Activated CD4-positive, CD25-positive, alpha-beta regulatory T cell (primary cell): ENCODE data around the gene CLIP1.
"Not testable (repeated sequence)": the region's sequence is repeated elsewhere in the genome, so short reads cannot be mapped to it uniquely, and the experiment has no call there.

Experiments used
- DNase-seq, 4 experiments: peaks; one replicate each; lab custom pipeline; 2025; lab: John Stamatoyannopoulos, UW

CLIP1 gene

GRCh38 chr12:122421821-122422729, at the start of gene CLIP1:
CLIP1 (minus strand) TSS chr12:122422669; CDS start chr12:122380452, 42,217 bp downstream.
- DNase-seq, result peak; percentile 30 to 50 (median 43)

DNA sequence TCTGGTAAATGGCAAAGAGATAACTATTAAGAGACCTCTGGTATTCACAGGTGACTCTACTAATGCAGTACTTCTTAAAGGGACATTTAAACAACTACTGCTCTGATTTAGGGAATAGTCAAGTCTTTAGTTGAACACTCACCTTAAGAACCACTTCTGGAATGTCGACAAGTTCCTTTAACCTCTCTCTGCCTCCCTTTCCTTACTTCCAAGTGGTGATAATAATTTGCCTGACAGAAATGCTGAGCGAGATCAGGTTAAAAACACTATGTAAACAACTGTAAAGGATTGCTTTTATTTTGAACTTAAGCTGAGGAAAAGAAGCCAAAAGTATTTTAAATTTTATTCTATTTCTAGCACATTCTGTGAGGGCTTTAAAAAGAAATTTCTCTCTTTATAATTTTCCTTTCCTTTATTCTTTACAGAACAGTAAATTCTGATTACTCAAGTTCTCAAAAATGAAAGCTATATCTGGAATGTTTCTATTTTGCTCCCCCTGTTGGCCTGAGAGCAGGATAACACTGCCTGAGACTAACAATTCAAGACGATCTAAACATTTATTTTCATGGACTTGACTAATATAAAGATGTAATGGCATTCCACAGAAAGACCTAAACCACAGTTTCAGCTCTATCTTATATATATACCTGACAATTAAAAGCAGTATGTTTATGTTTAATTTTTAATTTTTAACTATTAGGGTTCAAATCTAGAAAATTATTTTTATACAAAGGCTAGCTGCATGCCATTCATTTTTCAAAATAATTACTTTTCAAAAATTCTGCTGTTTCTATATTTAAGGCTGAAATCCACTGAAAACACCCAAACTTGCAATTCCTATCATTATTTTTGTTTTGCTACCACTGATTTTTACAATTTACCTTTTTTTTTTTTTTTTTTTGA, 49.1 kb upstream of the CLIP1 start:
- no peak for DNase-seq

DNA sequence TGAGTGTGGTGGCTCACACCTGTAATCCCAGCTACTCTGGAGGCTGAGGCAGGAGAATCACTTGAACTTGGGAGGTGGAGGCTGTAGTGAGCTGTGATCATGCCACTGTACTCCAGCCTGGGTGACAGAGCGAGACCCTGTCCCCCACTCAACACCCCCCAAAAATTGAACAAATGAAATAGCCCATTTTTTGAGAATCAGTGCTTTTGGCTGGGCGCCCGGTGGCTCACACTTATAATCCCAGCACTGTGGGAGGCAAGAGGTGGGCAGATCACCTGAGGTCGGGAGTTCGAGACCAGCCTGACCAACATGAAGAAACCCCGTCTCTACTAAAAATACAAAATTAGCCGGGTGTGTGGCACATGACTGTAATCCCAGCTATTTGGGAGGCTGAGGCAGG, 48.1 kb upstream of the CLIP1 start:
- DNase-seq, result not testable (repeated sequence)

- not testable (repeated sequence) for DNase-seq
These were observed 47.4 kb upstream of the CLIP1 start for GRCh38 chr12:122469856-122470255.

GRCh38 chr12:122467983-122468382, 45.5 kb upstream of the CLIP1 start:
- DNase-seq, result no peak

GRCh38 chr12:122464317-122465042, 42.0 kb upstream of the CLIP1 start:
- DNase-seq, result not testable (repeated sequence)

- no peak for DNase-seq
These were observed 38.2 kb upstream of the CLIP1 start for GRCh38 chr12:122460641-122461040.

GRCh38 chr12:122460061-122460460, 37.6 kb upstream of the CLIP1 start:
- DNase-seq, result no peak

DNA sequence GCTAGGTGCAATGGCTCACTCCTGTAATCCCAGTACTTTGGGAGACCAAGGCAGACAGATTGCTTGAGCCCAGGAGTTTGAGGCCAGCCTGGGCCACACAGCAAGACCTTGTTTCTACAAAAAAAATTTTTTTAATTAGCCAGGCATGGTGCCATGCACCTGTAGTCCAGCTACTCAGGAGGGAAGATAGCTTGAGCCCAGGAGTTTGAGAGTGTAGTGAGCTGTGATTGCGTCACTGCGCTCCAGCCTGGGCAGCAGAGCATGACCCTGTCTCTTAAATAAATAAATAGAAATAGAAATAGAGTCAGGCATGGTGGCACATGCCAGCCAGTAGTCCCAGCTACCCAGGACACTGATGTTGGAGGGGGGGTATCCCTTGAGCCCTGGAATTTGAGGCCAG, 36.7 kb upstream of the CLIP1 start:
- no peak for DNase-seq

DNA sequence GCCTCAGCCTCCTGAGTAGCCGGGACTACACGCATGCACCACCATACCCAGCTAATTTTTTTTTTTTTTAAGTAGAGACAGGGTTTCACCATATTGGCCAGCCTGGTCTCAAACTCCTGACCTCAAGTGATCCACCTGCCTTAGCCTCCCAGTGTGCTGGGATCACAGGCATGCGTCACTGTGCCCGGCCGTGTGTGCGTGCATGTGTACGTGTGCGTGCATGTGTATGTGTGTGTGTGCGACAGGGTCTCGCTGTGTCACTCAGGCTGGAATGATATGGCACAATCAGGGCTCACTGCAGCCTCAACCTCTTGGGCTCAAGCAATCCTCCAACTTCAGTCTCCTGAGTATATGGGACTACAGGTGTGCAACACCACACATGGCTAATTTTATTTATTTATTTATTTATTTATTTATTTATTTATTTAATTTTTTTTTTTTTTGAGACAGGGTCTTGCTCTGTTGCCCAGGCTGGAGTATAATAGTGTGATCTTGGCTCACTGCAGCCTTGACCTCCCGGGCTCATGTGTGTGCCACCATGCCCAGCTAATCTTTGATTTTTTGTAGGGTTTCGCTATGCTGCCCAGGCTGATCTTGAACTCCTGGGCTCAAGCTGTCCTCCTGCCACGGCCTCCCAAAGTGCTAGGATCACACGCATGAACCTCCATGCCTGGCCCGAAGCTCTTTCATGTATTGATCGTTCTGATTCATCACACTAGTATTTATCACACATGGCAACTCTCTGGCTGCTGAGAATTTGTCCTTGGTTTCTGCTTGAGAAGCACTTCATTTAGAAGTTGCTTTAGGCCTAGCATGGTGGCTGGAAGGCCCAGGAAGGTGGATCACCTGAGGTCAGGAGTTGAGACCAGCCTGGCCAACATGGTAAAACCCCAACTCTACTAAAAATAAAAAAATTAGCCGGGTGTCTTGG, 35.9 kb upstream of the CLIP1 start:
- DNase-seq, result no peak

DNA sequence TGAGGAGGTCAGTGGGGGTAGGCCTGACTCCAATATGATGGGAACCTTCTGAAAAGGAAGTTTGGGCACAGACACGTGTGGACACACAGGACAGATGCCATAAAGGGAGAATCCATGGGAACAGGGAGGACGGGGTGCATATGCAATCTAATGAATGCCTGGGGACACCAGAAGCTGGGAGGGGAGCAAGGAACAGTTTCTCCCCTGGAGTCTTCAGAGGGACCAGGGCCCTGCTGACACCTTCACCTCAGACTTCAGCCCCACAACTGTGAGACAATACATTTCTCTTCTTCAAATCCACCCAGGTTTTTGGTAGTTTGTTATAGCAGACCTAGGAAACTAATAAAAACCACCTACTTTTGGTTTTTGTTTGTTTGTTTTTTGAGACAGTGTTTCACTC, 35.2 kb upstream of the CLIP1 start:
- no peak for DNase-seq

GRCh38 chr12:122454739-122455138, 32.3 kb upstream of the CLIP1 start:
- DNase-seq, result no peak

GRCh38 chr12:122454250-122454721, 31.8 kb upstream of the CLIP1 start:
- DNase-seq, result no peak

GRCh38 chr12:122452701-122453285, 30.3 kb upstream of the CLIP1 start:
- no peak for DNase-seq

- DNase-seq, result no peak
These were observed 26.8 kb upstream of the CLIP1 start for GRCh38 chr12:122449317-122449716.

DNA sequence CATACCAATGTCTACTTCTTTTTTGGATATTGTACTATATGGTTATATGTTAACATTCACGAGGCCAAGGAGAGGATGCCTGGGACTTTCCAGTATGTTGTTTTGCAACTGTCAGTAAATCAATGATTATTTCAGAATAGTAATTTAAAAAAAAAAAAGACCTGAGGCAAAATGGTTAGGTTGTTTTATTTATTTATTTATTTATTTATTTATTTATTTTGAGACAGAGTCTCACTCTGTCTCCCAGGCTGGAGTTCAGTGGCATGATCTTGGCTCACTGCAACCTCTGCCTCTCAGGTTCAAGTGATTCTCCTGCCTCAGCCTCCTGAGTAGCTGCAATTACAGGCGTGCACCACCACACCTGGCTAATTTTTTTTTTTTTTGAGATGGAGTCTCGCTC, 25.4 kb upstream of the CLIP1 start:
- not testable (repeated sequence) for DNase-seq

DNA sequence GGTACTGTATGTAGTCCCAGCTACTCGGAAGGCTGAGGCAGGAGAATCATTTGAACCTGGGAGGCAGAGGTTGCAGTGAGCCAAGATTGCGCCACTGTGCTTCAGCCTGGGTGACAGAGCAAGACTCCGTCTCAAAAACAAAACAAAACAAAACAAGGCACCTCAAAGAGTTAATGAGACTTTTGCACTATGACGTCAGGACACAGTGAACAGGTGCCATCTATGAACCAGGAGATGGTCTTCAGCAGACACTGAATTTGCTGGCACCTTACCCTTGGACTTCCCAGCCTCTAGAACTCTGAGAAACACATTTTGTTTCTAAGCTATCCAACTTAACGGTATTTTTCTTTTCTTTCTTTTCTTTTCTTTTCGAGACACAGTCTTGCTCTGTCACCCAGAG, 23.9 kb upstream of the CLIP1 start:
- DNase-seq, result not testable (repeated sequence)

GRCh38 chr12:122444071-122444470, 21.6 kb upstream of the CLIP1 start:
- not testable (repeated sequence) for DNase-seq

DNA sequence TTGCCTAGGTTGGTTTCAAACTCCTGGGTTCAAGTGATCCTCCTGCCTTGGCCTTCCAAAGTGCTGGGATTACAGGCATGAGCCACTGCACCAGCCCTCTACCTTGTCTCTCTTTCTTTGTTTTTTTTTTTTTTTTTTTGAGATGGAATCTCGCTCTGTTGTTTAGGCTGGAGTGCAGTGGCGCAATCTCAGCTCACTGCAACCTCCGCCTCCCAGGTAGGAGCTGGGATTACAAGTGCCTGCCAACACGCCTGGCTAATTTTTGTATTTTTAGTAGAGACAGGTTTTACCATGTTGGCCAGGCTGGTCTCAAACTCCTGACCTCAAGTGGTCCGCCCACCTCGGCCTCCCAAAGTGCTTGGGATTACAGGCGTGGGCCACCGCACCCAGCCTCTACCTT, 16.4 kb upstream of the CLIP1 start:
- DNase-seq, result not testable (repeated sequence)

DNA sequence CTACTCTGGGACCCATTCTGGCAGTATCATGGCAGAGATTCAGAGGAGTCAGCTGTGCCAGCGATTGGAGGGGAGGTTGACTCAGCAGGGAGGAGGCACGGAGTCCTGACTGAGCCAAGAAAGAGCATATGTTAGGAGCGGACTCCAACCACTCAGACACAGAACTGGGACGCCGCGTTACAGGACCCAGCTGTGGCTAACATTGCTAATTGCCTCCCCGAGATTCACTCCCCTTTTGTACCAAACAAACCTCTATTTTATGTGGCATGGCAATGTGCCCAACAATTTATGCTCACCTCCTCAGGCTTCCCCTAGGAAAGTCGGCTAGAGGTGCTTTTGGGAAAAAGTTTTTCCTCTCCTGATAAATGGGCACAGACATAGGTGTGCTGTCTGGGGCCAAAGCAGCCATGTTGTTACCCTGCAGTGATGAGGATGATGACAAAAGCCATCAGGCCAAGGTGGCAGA, 15.2 kb upstream of the CLIP1 start:
- no peak for DNase-seq
